Peyer's patch (tissue), 4 donors: ENCODE data around the gene RAB40C.

Experiments used
- CTCF ChIP-seq, 6 experiments: fragments of 450-650 bp in 4 of 6; fragments of 200-600 bp in 2 of 6; sonication (generic) in 1 of 6; IDR thresholded peaks; one replicate each; pipeline ENCODE4 v1.5.1; 2017 to 2019; ENCODE audit warnings: antibody characterized with exemption in 6 of 6, mild to moderate bottlenecking in 3 of 6, moderate library complexity in 1 of 6
- POLR2A ChIP-seq, 2 donors: fragments of 450-650 bp; IDR thresholded peaks; one replicate each; pipeline ENCODE4 v1.5.1; 2017; ENCODE audit warnings: antibody characterized with exemption in 2 of 2, mild to moderate bottlenecking in 2 of 2, moderate library complexity in 2 of 2

- TF ChIP-seq POLR2A (IDR thresholded peaks at IDR 0.05), result no peak
- TF ChIP-seq CTCF (IDR thresholded peaks at IDR 0.05), result no peak
Measured at GRCh38 chr16:556474-557173, 33.2 kb upstream of the RAB40C start.
